Measurements from ENCODE around the gene TMEM204. TPM values are rescaled to one million over a fixed set of nuclear protein-coding genes. Genes with fewer than 3 reads are reported as not detected.

TMEM204 gene
- total RNA-seq, 2 donors from 2014 or later, result 15.7 to 16.7 TPM

DNA sequence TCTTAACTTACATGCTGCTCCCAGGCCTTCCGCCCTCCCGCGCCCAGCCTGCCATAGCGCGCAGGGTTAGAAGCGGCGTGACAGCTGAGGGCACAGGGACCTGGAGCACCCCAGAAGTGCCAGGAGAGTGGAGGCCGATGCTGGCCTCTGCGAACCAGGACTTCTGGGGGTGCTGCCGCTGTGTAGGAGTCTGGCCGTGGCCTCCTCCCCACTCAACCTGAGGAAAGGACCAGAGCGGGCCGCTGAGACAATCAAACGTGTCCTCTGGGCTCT lies 1.9 kb upstream of the TMEM204 start:
- Mint-ChIP-seq H3K27me3 (ENCODE audit: low read depth) (no peaks in the 10 kb centered on the region), H3K4me3 (no peak overlapping the region), H3K4me1 (ENCODE audit: low read depth) (peaks cover 21% of the 10 kb centered on the region), H3K9me3 (no peaks in the 10 kb centered on the region), H3K36me3 (ENCODE audit: insufficient read depth in 2 of 2) (peaks cover 3 to 7% of the 10 kb centered on the region in 2 donors), H3K27ac (no peak overlapping the region)
- no peak for DNase-seq
- no peak for ATAC-seq (replicated peaks in 1 of 2)

DNA sequence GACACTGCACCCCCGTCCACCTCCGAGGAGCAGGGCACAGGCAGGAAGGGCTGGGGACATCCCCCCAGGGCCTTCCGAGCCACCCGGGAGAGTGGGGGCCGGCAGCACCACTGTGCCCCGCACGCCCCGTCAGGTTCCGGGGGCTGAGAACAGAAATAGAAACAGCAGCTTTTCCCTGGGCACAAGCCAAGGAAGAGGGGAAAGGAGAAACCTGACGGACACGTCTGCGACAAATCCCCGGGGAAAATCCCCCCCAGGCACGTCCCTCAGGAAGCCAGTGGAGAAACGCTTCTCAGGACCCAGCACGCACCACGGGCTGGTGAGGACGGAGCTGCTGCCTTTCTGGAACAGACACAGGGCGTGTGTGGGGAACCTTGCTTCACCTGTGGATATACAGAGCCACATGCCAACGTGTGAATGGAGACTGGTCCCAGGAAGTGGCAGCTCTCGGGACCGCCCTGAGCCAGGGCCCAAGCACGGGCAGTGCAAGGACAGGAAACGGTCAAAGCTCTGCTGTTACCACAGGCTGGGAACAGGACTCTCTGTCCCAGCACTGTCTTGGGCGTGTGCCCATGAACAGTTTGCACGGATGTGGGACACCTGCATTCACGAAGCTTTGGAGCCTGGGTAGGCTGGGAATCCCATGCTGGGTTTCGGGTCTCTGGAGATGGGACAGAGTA lies 1.2 kb upstream of the TMEM204 start:
- no peak for DNase-seq
- no peak for ATAC-seq (replicated peaks in 1 of 2)
- peaks cover 21% of the 10 kb centered on the region for H3K4me1 Mint-ChIP-seq (ENCODE audit: low read depth)
- peak overlapping the region in 1 of 2 donors; percentile 96 for H3K4me3 Mint-ChIP-seq
- no peaks in the 10 kb centered on the region for H3K9me3 Mint-ChIP-seq
- H3K36me3 Mint-ChIP-seq (ENCODE audit: insufficient read depth in 2 of 2), result peaks cover 3 to 11% of the 10 kb centered on the region in 2 donors
- H3K27me3 Mint-ChIP-seq (ENCODE audit: low read depth), result no peaks in the 10 kb centered on the region
- H3K27ac Mint-ChIP-seq, result peak overlapping the region; percentile 24

DNA sequence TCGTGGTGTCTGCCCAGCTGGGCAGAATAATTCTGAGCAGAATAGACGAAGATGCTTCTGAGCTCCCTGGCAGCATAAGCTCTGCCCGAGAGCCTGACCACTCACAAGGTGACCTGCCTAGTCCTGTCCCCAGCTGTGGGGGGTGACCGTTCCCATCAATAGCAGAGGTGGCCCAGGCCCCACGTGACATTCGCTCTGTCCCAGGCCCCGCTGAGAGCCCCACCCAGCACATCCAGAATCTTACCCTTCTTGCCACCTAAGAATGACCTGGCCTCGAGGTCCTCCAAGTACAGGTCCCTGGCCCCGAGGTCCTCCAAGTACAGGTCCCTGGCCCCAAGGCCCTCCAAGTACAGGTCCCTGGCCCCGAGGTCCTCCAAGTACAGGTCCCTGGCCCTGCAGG lies 695 bp upstream of the TMEM204 start:
- peak overlapping the region; percentile 43 to 96 for H3K4me3 Mint-ChIP-seq
- no peaks in the 10 kb centered on the region for H3K9me3 Mint-ChIP-seq
- H3K27ac Mint-ChIP-seq, result peak overlapping the region; percentile 24
- H3K27me3 Mint-ChIP-seq (ENCODE audit: low read depth), result no peaks in the 10 kb centered on the region
- H3K4me1 Mint-ChIP-seq (ENCODE audit: low read depth), result peaks cover 26% of the 10 kb centered on the region
- ATAC-seq (replicated peaks in 1 of 2) (no peak), DNase-seq (no peak)
- peaks cover 3 to 13% of the 10 kb centered on the region in 2 donors for H3K36me3 Mint-ChIP-seq (ENCODE audit: insufficient read depth in 2 of 2)

DNA sequence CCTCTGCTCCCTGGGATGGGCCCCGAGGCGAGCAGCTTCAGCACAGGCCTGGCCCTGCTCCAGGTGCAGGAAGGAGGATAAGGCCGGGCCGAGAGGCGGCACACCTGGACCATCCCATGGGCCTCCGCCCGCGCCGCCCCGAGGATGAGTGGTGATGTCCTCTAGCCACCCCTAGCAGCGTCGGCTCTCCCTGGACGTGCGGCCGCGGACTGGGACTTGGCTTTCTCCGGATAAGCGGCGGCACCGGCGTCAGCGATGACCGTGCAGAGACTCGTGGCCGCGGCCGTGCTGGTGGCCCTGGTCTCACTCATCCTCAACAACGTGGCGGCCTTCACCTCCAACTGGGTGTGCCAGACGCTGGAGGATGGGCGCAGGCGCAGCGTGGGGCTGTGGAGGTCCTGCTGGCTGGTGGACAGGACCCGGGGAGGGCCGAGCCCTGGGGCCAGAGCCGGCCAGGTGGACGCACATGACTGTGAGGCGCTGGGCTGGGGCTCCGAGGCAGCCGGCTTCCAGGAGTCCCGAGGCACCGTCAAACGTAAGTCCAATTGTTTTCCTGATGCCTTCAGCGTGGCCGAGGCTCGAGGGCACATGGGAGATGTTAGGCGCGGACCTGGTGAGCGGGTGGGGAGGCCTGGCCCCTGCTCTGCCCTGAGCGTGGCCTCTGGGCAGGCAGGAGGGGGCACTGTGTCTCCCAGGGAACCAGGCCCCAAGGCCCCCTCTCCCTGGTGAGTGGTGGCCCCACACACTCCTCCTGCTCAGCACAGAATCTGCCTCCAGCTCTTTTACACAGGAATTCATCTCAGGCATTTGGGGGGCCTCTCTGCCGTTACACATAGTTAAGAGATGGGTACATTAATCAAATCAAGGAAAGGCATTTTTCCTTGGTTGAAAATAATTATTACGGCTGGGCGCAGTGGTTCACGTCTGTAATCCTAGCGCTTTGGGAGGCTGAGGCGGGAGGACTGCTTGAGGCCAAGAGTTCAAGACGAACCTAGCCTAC lies 855 bp downstream of the TMEM204 start:
- no peaks in the 10 kb centered on the region for H3K9me3 Mint-ChIP-seq
- H3K27ac Mint-ChIP-seq, result peak overlapping the region; percentile 99
- peaks cover 41% of the 10 kb centered on the region for H3K4me1 Mint-ChIP-seq (ENCODE audit: low read depth)
- peaks cover 3 to 13% of the 10 kb centered on the region in 2 donors for H3K36me3 Mint-ChIP-seq (ENCODE audit: insufficient read depth in 2 of 2)
- peak; percentile 28 to 30 for ATAC-seq (replicated peaks in 1 of 2)
- peak; percentile 37 to 45 for DNase-seq
- no peaks in the 10 kb centered on the region for H3K27me3 Mint-ChIP-seq (ENCODE audit: low read depth)
- H3K4me3 Mint-ChIP-seq, result peak overlapping the region; percentile 96 to 99

DNA sequence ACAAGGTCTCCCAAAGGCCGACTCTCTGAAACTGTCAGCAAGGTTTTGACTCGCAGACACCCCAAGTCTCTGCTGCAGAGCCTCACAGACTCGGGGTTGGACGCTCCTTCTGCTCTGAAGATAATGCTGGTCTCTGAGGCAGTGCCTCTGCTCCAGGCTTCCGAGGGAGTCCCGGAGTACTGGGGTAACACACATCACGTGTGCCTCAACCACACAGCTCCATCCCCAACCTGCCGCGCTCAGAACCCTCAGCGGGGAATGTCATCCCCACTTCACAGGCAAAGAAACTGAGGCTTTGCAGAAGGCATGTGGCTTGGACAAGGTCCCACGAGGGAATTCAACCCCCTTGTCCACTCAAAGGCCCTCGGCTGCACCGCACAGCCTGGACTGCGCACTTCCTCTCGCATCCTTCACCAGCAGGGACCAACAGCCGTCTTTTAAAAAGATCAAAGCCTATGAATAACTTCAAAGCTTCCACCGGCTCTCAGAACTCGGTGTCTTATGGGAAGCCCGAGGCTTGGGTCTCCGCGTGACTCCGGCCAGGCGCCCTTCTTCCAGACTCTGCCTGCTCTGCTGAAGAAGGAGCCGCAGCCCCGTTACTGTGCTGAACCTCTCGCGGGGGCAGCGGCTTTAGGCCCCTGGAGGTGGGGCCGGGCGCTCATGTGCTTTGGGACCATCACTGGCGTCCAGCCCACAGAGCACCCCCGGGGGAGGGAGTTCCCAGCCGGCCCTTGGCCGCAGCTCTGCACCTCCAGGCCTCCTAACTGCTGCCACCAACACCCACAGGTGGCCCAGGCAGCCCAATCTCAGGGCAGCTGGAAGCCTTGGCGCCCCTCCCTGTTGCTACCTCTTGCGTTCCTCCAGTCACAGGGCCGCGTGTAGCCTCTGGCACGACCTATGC lies 2.2 kb downstream of the TMEM204 start:
- peaks cover 45% of the 10 kb centered on the region for H3K4me1 Mint-ChIP-seq (ENCODE audit: low read depth)
- H3K9me3 Mint-ChIP-seq, result no peaks in the 10 kb centered on the region
- ATAC-seq (replicated peaks in 1 of 2), result peak; percentile 27 to 38
- DNase-seq, result peak; percentile 37 to 46
- H3K27me3 Mint-ChIP-seq (ENCODE audit: low read depth), result no peaks in the 10 kb centered on the region
- H3K4me3 Mint-ChIP-seq, result peak overlapping the region; percentile 96 to 99
- H3K36me3 Mint-ChIP-seq (ENCODE audit: insufficient read depth in 2 of 2), result peaks cover 3 to 13% of the 10 kb centered on the region in 2 donors
- H3K27ac Mint-ChIP-seq, result peak overlapping the region; percentile 99

DNA sequence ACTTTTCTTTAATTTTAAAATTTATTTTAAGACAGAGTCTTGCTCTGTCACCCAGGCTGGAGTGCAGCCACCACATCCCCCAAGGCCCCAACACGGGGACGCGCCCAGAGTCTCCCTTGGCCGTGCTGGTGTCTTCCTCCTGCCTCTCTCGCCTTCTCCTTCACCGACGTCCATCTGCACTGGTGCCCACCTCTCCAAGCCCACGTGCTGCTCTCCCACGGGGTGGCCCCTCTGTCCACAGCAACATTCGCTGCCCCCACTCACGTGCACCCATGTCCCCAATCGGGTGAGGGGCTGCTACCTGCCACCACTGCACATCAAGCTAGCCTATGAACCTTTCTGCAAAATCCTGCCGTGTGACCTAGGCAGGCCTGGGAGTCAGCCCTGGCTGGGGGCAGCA lies 3.1 kb downstream of the TMEM204 start:
- no peaks in the 10 kb centered on the region for H3K9me3 Mint-ChIP-seq
- H3K27me3 Mint-ChIP-seq (ENCODE audit: low read depth), result no peaks in the 10 kb centered on the region
- peak overlapping the region; percentile 47 for H3K27ac Mint-ChIP-seq
- ATAC-seq (replicated peaks in 1 of 2) (no peak), DNase-seq (no peak)
- H3K36me3 Mint-ChIP-seq (ENCODE audit: insufficient read depth in 2 of 2), result peaks cover 3 to 13% of the 10 kb centered on the region in 2 donors
- peaks cover 45% of the 10 kb centered on the region for H3K4me1 Mint-ChIP-seq (ENCODE audit: low read depth)
- H3K4me3 Mint-ChIP-seq, result peak overlapping the region; percentile 96 to 99

DNA sequence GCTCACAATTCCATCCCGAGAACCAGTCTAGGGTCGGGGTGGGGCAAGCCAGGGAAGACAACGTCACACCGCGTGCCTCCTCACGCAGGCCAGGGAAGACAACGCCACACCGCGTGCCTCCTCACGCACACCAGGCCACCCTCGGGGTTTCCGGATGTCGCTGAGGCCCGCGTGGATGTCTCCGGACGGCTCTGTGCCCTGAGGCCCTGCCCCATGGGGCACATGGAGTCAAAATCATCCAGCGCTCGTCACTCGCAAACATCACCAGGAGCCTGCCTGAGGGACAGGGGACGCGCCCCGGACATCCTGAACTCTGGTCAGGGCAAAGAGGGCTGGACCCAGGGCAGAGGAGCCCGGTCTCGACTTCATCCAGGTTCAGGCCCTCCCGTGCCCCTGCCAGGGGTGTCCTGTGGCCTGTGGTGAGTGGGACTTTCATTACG lies 3.7 kb downstream of the TMEM204 start:
- DNase-seq, result no peak
- peaks cover 3 to 13% of the 10 kb centered on the region in 2 donors for H3K36me3 Mint-ChIP-seq (ENCODE audit: insufficient read depth in 2 of 2)
- peak overlapping the region; percentile 47 for H3K27ac Mint-ChIP-seq
- no peaks in the 10 kb centered on the region for H3K9me3 Mint-ChIP-seq
- peak overlapping the region; percentile 96 to 99 for H3K4me3 Mint-ChIP-seq
- ATAC-seq (replicated peaks in 1 of 2), result no peak
- H3K27me3 Mint-ChIP-seq (ENCODE audit: low read depth), result no peaks in the 10 kb centered on the region
- peaks cover 45% of the 10 kb centered on the region for H3K4me1 Mint-ChIP-seq (ENCODE audit: low read depth)

DNA sequence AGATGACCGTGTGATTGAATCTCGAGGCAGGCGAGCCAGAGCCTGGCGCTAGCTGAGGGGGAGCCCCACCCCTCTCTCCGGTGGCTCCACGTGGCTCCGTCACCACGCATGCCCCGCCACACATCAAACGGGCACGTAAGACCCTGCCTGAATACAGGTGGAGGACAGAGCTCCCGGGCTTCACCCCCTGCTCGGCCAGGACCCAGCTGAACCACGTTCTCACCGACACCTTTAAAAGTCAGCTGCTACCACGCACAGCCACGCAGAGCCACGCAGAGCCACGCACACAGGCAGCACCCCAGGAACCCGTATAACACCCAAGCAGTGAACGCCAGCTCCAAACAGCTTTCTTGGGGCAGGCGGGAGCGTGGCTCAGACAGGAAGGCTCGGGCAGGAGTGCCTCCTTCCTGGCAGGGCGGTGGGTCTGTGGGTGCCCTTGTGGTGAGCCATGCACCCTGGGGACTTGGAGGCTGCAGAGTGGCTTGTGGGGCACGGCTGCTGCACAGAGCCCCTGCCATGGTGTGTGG lies 4.4 kb downstream of the TMEM204 start:
- Mint-ChIP-seq H3K4me3 (peak overlapping the region; percentile 96 to 99), H3K36me3 (ENCODE audit: insufficient read depth in 2 of 2) (peaks cover 3 to 13% of the 10 kb centered on the region in 2 donors), H3K9me3 (no peaks in the 10 kb centered on the region), H3K4me1 (ENCODE audit: low read depth) (peaks cover 47% of the 10 kb centered on the region), H3K27me3 (ENCODE audit: low read depth) (no peaks in the 10 kb centered on the region), H3K27ac (peak overlapping the region; percentile 93)
- ATAC-seq (replicated peaks in 1 of 2) (peak in 1 of 2 donors; percentile 21), DNase-seq (peak; percentile 44 to 50)

DNA sequence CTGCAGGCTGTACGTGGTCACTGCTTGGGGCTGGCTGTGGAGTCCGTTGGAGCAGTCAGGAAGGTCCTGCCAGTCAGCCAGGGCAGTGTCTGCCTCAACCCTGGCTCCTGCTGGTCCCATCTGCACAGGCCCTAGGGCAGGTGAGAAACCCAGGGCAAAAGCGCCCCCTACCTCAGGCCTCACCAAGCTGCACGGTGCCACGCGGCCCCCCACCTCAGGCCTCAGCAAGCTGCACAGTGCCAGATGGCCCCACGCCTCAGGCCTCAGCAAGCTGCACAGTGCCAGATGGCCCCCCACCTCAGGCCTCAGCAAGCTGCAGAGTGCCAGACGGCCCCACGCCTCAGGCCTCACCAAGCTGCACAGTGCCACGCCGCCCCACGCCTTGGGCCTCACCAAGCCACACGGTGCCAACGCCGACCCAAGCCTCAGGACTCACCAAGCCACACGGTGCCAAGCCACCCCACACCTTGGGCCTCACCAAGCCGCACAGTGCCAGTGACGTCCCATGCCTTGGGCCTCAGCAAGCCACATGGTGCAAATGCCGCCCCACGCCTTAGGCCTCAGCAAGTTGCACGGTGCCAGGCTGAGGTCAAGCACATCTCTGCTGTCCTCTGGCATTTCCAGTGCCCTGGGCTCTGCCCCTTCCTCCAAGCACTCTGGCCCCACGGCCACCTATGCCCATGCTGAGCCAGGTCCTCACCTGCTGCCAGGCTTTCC lies 5.5 kb downstream of the TMEM204 start:
- peak overlapping the region; percentile 96 to 99 for H3K4me3 Mint-ChIP-seq
- DNase-seq (peak; percentile 54 to 59), ATAC-seq (replicated peaks in 1 of 2) (peak; percentile 16 to 30)
- no peaks in the 10 kb centered on the region for H3K27me3 Mint-ChIP-seq (ENCODE audit: low read depth)
- peaks cover 59% of the 10 kb centered on the region for H3K4me1 Mint-ChIP-seq (ENCODE audit: low read depth)
- H3K9me3 Mint-ChIP-seq, result no peaks in the 10 kb centered on the region
- H3K27ac Mint-ChIP-seq, result no peak overlapping the region
- peaks cover 3 to 13% of the 10 kb centered on the region in 2 donors for H3K36me3 Mint-ChIP-seq (ENCODE audit: insufficient read depth in 2 of 2)

DNA sequence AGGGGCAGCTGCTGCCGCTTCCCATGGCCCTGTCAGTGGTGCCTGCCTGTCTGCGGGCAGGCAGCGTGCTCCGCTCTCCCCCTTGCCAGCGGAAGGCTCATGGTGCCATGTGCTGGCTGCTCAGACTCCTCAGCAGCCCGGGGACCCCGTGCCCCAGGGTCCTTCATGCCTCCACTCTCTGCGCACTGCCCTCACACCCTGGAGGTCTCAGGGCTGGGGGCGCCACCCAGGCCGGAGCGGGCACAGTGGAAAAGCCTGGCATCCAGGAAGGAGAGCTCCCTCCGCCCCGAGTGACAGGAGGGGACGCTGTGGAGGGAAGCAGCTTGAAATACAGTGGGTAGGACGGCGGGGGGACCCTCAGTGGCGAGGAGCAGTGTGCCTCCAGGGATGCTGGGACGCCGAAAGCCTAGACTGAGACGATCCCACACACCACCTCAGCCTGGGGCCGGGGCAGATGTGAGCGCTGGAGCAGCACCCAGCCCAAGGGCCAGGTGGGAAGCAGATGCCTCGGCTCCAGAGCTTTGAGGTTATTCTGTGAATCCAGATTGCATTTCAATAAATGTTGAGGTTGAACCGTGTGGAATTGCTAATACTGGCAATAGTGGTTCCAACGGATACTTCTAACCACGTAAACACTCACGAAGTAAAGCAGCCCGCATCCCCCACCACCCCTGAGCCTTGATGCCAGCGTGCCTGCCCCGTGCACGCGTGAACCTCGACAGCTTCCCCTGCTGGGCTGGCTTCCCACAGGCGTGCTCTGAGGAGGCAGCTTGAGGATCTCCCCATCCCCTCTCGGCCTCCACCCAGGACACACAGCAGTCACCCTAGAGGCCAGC lies 6.5 kb downstream of the TMEM204 start:
- no peak for ATAC-seq (replicated peaks in 1 of 2)
- peak overlapping the region; percentile 53 for H3K27ac Mint-ChIP-seq
- H3K27me3 Mint-ChIP-seq (ENCODE audit: low read depth), result no peaks in the 10 kb centered on the region
- no peak overlapping the region for H3K4me3 Mint-ChIP-seq
- H3K36me3 Mint-ChIP-seq (ENCODE audit: insufficient read depth in 2 of 2), result peaks cover 2 to 11% of the 10 kb centered on the region in 2 donors
- DNase-seq, result no peak
- no peaks in the 10 kb centered on the region for H3K9me3 Mint-ChIP-seq
- peaks cover 67% of the 10 kb centered on the region for H3K4me1 Mint-ChIP-seq (ENCODE audit: low read depth)

DNA sequence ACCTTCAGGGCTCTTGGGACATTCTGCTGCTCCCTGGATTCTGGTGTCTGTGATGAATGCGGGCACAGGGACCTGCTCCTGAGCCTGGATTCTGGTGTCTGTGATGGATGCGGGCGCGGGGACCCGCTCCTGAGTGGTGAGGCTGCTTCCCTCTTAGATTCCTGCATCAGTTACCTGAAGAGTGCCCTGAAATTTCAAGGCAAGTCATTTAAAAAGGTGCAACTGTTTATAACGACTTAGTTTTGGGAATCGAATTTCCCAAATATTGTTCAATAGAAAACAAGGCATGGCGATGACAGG lies 7.0 kb downstream of the TMEM204 start:
- no peak overlapping the region for H3K4me3 Mint-ChIP-seq
- peaks cover 67% of the 10 kb centered on the region for H3K4me1 Mint-ChIP-seq (ENCODE audit: low read depth)
- no peaks in the 10 kb centered on the region for H3K27me3 Mint-ChIP-seq (ENCODE audit: low read depth)
- H3K36me3 Mint-ChIP-seq (ENCODE audit: insufficient read depth in 2 of 2), result peaks cover 0 to 8% of the 10 kb centered on the region in 2 donors
- H3K27ac Mint-ChIP-seq, result peak overlapping the region; percentile 53
- no peak for DNase-seq
- H3K9me3 Mint-ChIP-seq, result no peaks in the 10 kb centered on the region
- ATAC-seq (replicated peaks in 1 of 2), result no peak
